H9 (cell line): ENCODE measurements around the gene CCNG1. TPM values are rescaled to one million over a fixed set of nuclear protein-coding genes. Genes with fewer than 3 reads are reported as not detected.

Source experiments
- DNase-seq: peaks from one replicate; pipeline ENCODE4 v3.0.0-alpha.2; 2017
- H2AFZ ChIP-seq: one replicate; pipeline ENCODE4 v1.6.1; 2013; ENCODE audit warnings: mild to moderate bottlenecking, low read length, control low read depth, moderate library complexity
- H2AK5ac ChIP-seq: 2 replicates; pipeline ENCODE4 v1.6.1; 2013; ENCODE audit warnings: low read length, control low read depth, mixed read lengths; ENCODE audit not compliant: insufficient read length
- H2BK120ac ChIP-seq: one replicate; pipeline ENCODE4 v1.6.1; 2013; ENCODE audit warnings: low read depth, mild to moderate bottlenecking, low read length, control low read depth, inconsistent platforms; ENCODE audit not compliant: poor library complexity, severe bottlenecking
- H2BK12ac ChIP-seq: 2 replicates; pipeline ENCODE4 v1.6.1; 2013; ENCODE audit warnings: low read length, control low read depth, mixed read lengths, low read depth; ENCODE audit not compliant: insufficient read length
- H2BK15ac ChIP-seq: 2 replicates; pipeline ENCODE4 v1.6.1; 2013; ENCODE audit warnings: low read depth, low read length, control low read depth
- H2BK20ac ChIP-seq: one replicate; pipeline ENCODE4 v1.6.1; 2013; ENCODE audit warnings: low read depth, mild to moderate bottlenecking, low read length, control low read depth, inconsistent platforms; ENCODE audit not compliant: poor library complexity, severe bottlenecking
- H2BK5ac ChIP-seq: 2 replicates; pipeline ENCODE4 v1.6.1; 2013; ENCODE audit warnings: low read length, control low read depth, mixed read lengths; ENCODE audit not compliant: insufficient read length
- H3K14ac ChIP-seq: 2 replicates; pipeline ENCODE4 v1.6.1; 2013; ENCODE audit warnings: low read length, control low read depth; ENCODE audit not compliant: insufficient read depth
- H3K18ac ChIP-seq: 2 replicates; pipeline ENCODE4 v1.6.1; 2013; ENCODE audit warnings: low read depth, mild to moderate bottlenecking, mixed read lengths, low read length, control low read depth; ENCODE audit not compliant: insufficient read length
- H3K23ac ChIP-seq: 2 replicates; pipeline ENCODE4 v1.6.1; 2013; ENCODE audit warnings: low read length, control low read depth, mixed read lengths, low read depth; ENCODE audit not compliant: insufficient read length
- H3K23me2 ChIP-seq: 2 replicates; pipeline ENCODE4 v1.6.1; 2013; ENCODE audit warnings: low read depth, mild to moderate bottlenecking, mixed read lengths, low read length, control low read depth; ENCODE audit not compliant: insufficient read length, poor library complexity, severe bottlenecking
- H3K27ac ChIP-seq: 2 replicates; pipeline ENCODE4 v1.5.1; 2013; ENCODE audit warnings: low read length, control low read depth, mixed read lengths, low read depth; ENCODE audit not compliant: insufficient read length
- H3K27me3 ChIP-seq: 2 replicates; pipeline ENCODE4 v1.6.1; 2013; ENCODE audit warnings: low read length, control low read depth, inconsistent platforms; ENCODE audit not compliant: insufficient read depth
- H3K4ac ChIP-seq: 2 replicates; pipeline ENCODE4 v1.6.1; 2013; ENCODE audit warnings: low read depth, mild to moderate bottlenecking, control low read depth, inconsistent platforms, low read length, moderate library complexity
- H3K4me1 ChIP-seq: 2 replicates; pipeline ENCODE4 v1.6.1; 2013; ENCODE audit warnings: low read length, control low read depth, inconsistent platforms; ENCODE audit not compliant: insufficient read depth
- H3K4me2 ChIP-seq: 2 replicates; pipeline ENCODE4 v1.6.1; 2013; ENCODE audit warnings: low read length, control low read depth, mixed read lengths; ENCODE audit not compliant: insufficient read length, insufficient read depth
- H3K56ac ChIP-seq: 2 replicates; pipeline ENCODE4 v1.6.1; 2013; ENCODE audit warnings: low read depth, mild to moderate bottlenecking, mixed read lengths, low read length, control low read depth; ENCODE audit not compliant: insufficient read length
- H3K79me1 ChIP-seq: 2 replicates; pipeline ENCODE4 v1.6.1; 2013; ENCODE audit warnings: low read depth, mild to moderate bottlenecking, moderate library complexity, low read length, control low read depth, inconsistent platforms; ENCODE audit not compliant: insufficient read depth, poor library complexity, severe bottlenecking
- H3K79me2 ChIP-seq: 2 replicates; pipeline ENCODE4 v1.6.1; 2013; ENCODE audit warnings: low read length, control low read depth, inconsistent platforms; ENCODE audit not compliant: insufficient read depth
- H3K9ac ChIP-seq: 2 replicates; pipeline ENCODE4 v1.6.1; 2013; ENCODE audit warnings: low read length, control low read depth, mixed read lengths; ENCODE audit not compliant: insufficient read length; ENCODE audit errors: extremely low read depth
- H3K9me3 ChIP-seq: one replicate; pipeline ENCODE4 v1.6.1; 2013; ENCODE audit warnings: low read depth, low read length, inconsistent platforms; ENCODE audit not compliant: control insufficient read depth
- H3T11ph ChIP-seq: one replicate; pipeline ENCODE4 v1.6.1; 2013; ENCODE audit warnings: mild to moderate bottlenecking, low read length, control low read depth, inconsistent platforms
- H4K20me1 ChIP-seq: one replicate; pipeline ENCODE4 v1.6.1; 2013; ENCODE audit not compliant: control insufficient read depth, insufficient read length, insufficient read depth
- H4K5ac ChIP-seq: 2 replicates; pipeline ENCODE4 v1.6.1; 2013; ENCODE audit warnings: low read depth, mild to moderate bottlenecking, mixed read lengths, low read length, control low read depth; ENCODE audit not compliant: insufficient read length
- H4K8ac ChIP-seq: replicated peaks from 2 replicates; pipeline ENCODE4 v1.6.1; 2013; ENCODE audit warnings: low read length, control low read depth, mixed read lengths, low read depth; ENCODE audit not compliant: insufficient read length
- H4K91ac ChIP-seq: 2 replicates; pipeline ENCODE4 v1.6.1; 2013; ENCODE audit warnings: low read depth, mild to moderate bottlenecking, moderate library complexity, mixed read lengths, low read length, control low read depth; ENCODE audit not compliant: insufficient read length
- H3K27ac Mint-ChIP-seq, 3 experiments: 2 replicates in 2 of 3; 3 replicates in 1 of 3; pipeline ENCODE4 v1.8.0; 2020 to 2021; ENCODE audit warnings: mixed read lengths in 3 of 3, mild to moderate bottlenecking in 1 of 3, moderate library complexity in 1 of 3
- H3K27me3 Mint-ChIP-seq: 2 replicates; pipeline ENCODE4 v1.8.0; 2021; ENCODE audit warnings: low read depth, mild to moderate bottlenecking, moderate library complexity, mixed read lengths
- H3K36me3 Mint-ChIP-seq, 3 experiments: 2 replicates in 2 of 3; 3 replicates in 1 of 3; pipeline ENCODE4 v1.8.0; 2020 to 2021; ENCODE audit warnings: low read depth in 3 of 3, mixed read lengths in 3 of 3; ENCODE audit not compliant: insufficient read depth in 1 of 3
- H3K4me1 Mint-ChIP-seq, 2 experiments: 2 replicates each; pipeline ENCODE4 v1.8.0; 2020; ENCODE audit warnings: mixed read lengths in 2 of 2
- H3K4me3 Mint-ChIP-seq, 2 experiments: 2 replicates in 1 of 2; 3 replicates in 1 of 2; pipeline ENCODE4 v1.8.0; 2020 to 2021; ENCODE audit warnings: mild to moderate bottlenecking in 2 of 2, mixed read lengths in 2 of 2, moderate library complexity in 1 of 2
- H3K9me3 Mint-ChIP-seq, 2 experiments: 2 replicates in 1 of 2; 3 replicates in 1 of 2; pipeline ENCODE4 v1.8.0; 2020; ENCODE audit warnings: mild to moderate bottlenecking in 2 of 2, mixed read lengths in 2 of 2, moderate library complexity in 1 of 2
- WGBS: extraction: QIAGEN DNeasy Blood & Tissue Kit; methylation state at CpG from one replicate; pipeline ENCODE4 v1.1.7; 2013; ENCODE audit warnings: missing lambda C conversion rate, low lambda C conversion rate, mixed read lengths; ENCODE audit not compliant: insufficient read length; ENCODE audit errors: extremely low coverage; 5-methylcytosine and 5-hydroxymethylcytosine counted together
- total RNA-seq: library from RNA; stranded (reverse); gene quantifications from 2 replicates; pipeline ENCODE4 v1.2.1, GENCODE V29; 2021
- TF ChIP-seq, protein P1 (sequence below): fragments of 200-600 bp; sonication (generic); conservative IDR thresholded peaks from 3 replicates; pipeline ENCODE4 v1.8.0; 2021; ENCODE audit warnings: antibody characterized with exemption, mild to moderate bottlenecking

Gene CCNG1
- total RNA-seq, 1 experiment from 2014 or later: 521 TPM

DNA sequence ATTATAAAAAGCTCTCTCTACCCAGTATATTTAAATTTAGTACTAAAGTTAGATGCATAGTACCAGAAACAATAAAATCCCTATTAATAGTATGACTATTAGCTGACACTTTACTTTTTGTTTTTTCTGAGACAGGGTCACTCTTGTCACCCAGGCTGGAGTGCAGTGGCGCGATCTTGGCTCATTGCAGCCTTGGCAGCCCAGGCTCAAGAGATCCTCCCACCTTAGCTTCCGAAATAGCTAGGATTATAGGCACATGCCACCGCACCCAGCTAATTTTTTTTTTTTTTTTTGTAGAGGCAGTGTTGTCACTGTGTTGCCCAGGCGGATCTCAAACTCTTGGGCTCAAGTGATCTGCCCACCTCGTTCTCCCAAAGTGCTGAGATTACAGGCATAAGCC, 8.0 kb downstream of the CCNG1 start:
- no peaks in the 10 kb centered on the region for H4K20me1 ChIP-seq
- H3K27ac ChIP-seq: no peak overlapping the region
- H3K4me2 ChIP-seq: no peak overlapping the region
- H3K9ac ChIP-seq: no peak overlapping the region
- no peak overlapping the region for H2AK5ac ChIP-seq
- no peaks in the 10 kb centered on the region for H3K4me1 ChIP-seq
- H3K79me1 ChIP-seq: no peaks in the 10 kb centered on the region
- Mint-ChIP-seq H3K9me3 (no peaks in the 10 kb centered on the region), H3K36me3 (peaks cover 48 to 87% (median 82%) of the 10 kb centered on the region in 3 experiments), H3K27me3 (no peaks in the 10 kb centered on the region), H3K4me3 (no peak overlapping the region), H3K4me1 (peaks cover 8 to 10% of the 10 kb centered on the region in 2 experiments; a peak in 3 of 4 replicates), H3K27ac (no peak overlapping the region)
- WGBS: no CpG with 5 or more reads among the region's 6 CpGs
- no peak overlapping the region for H2BK12ac ChIP-seq
- H2BK120ac ChIP-seq: no peak overlapping the region
- no peak overlapping the region for H2BK5ac ChIP-seq
- no peak overlapping the region for H3K4ac ChIP-seq
- no peak for DNase-seq
- H3K18ac ChIP-seq: no peak overlapping the region
- H4K5ac ChIP-seq: no peak overlapping the region
- H3K9me3 ChIP-seq: no peaks in the 10 kb centered on the region
- TF ChIP-seq, protein P1, sequence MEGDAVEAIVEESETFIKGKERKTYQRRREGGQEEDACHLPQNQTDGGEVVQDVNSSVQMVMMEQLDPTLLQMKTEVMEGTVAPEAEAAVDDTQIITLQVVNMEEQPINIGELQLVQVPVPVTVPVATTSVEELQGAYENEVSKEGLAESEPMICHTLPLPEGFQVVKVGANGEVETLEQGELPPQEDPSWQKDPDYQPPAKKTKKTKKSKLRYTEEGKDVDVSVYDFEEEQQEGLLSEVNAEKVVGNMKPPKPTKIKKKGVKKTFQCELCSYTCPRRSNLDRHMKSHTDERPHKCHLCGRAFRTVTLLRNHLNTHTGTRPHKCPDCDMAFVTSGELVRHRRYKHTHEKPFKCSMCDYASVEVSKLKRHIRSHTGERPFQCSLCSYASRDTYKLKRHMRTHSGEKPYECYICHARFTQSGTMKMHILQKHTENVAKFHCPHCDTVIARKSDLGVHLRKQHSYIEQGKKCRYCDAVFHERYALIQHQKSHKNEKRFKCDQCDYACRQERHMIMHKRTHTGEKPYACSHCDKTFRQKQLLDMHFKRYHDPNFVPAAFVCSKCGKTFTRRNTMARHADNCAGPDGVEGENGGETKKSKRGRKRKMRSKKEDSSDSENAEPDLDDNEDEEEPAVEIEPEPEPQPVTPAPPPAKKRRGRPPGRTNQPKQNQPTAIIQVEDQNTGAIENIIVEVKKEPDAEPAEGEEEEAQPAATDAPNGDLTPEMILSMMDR: no peak
- H4K91ac ChIP-seq: no peak overlapping the region
- H3K27me3 ChIP-seq: no peaks in the 10 kb centered on the region
- H3K14ac ChIP-seq: no peak overlapping the region
- H2BK20ac ChIP-seq: no peak overlapping the region
- H3K79me2 ChIP-seq: no peaks in the 10 kb centered on the region
- no peak overlapping the region for H2AFZ ChIP-seq
- no peak overlapping the region for H4K8ac ChIP-seq
- no peaks in the 10 kb centered on the region for H3K23me2 ChIP-seq
- no peak overlapping the region for H3T11ph ChIP-seq
- H2BK15ac ChIP-seq: no peak overlapping the region
- no peak overlapping the region for H3K56ac ChIP-seq
- H3K23ac ChIP-seq: no peak overlapping the region
